Natural killer cell treated with Interleukin-12 subunit alpha and Interleukin-12 subunit beta and Interleukin-15 and Interleukin-18, amount 100 ng/mL, for 72 hours (primary cell): ENCODE results near the gene KLHL24. TPM values are rescaled to one million over a fixed set of nuclear protein-coding genes. Genes with fewer than 3 reads are reported as not detected.

Source experiments
- ATAC-seq, 2 donors: fragments of 150-1000 bp; cut with Tn5 transposase in 1 of 2; sonication (Bioruptor Pico), chemical (Tn5 transposase) in 1 of 2; 2 replicates each; pipeline ENCODE4 v1.10.0; 2021
- DNase-seq: peaks from one replicate; pipeline ENCODE4 v3.0.0; 2022; ENCODE audit warnings: low spot score
- H3K27ac Mint-ChIP-seq, 2 donors: 1 replicate in 1 of 2; 2 replicates in 1 of 2; pipeline ENCODE4 v1.8.0; 2022; ENCODE audit warnings: mixed read lengths in 2 of 2, mild to moderate bottlenecking in 1 of 2, moderate library complexity in 1 of 2
- H3K27me3 Mint-ChIP-seq, 2 donors: 1 replicate in 1 of 2; 2 replicates in 1 of 2; pipeline ENCODE4 v1.8.0; 2022; ENCODE audit warnings: mixed read lengths in 2 of 2
- H3K36me3 Mint-ChIP-seq: one replicate; pipeline ENCODE4 v1.8.0; 2022; ENCODE audit warnings: mixed read lengths
- H3K4me1 Mint-ChIP-seq, 2 donors: 1 replicate in 1 of 2; 2 replicates in 1 of 2; pipeline ENCODE4 v1.8.0; 2022; ENCODE audit warnings: low read depth in 2 of 2, mixed read lengths in 2 of 2, mild to moderate bottlenecking in 1 of 2
- H3K4me3 Mint-ChIP-seq: one replicate; pipeline ENCODE4 v1.8.0; 2022; ENCODE audit warnings: mixed read lengths
- H3K9me3 Mint-ChIP-seq: 2 replicates; pipeline ENCODE4 v1.8.0; 2022; ENCODE audit warnings: mixed read lengths
- total RNA-seq, 2 donors: library from RNA; stranded (reverse); gene quantifications; one replicate each; pipeline ENCODE4 v1.2.3, GENCODE V29; 2022

The KLHL24 gene
- total RNA-seq, 2 donors from 2014 or later, result 9.8 to 14.9 TPM

- no peaks in the 10 kb centered on the region for H3K4me1 Mint-ChIP-seq
- H3K9me3 Mint-ChIP-seq, result no peaks in the 10 kb centered on the region
- no peaks in the 10 kb centered on the region for H3K27me3 Mint-ChIP-seq
- H3K36me3 Mint-ChIP-seq, result peaks cover 27% of the 10 kb centered on the region
- H3K27ac Mint-ChIP-seq, result no peak overlapping the region
- no peak overlapping the region for H3K4me3 Mint-ChIP-seq
- ATAC-seq (no peak), DNase-seq (no peak)
Observed at GRCh38 chr3:183728204-183728603, 92.8 kb downstream of the KLHL24 start.

GRCh38 chr3:183730361-183730760 lies 94.9 kb downstream of the KLHL24 start:
- ATAC-seq (no peak), DNase-seq (no peak)
- Mint-ChIP-seq H3K4me3 (no peak overlapping the region), H3K36me3 (peaks cover 32% of the 10 kb centered on the region), H3K27ac (no peak overlapping the region), H3K4me1 (peaks cover 6 to 7% of the 10 kb centered on the region in 2 donors), H3K9me3 (no peaks in the 10 kb centered on the region), H3K27me3 (no peaks in the 10 kb centered on the region)

- no peak for DNase-seq
- no peak for ATAC-seq
- Mint-ChIP-seq H3K36me3 (peaks cover 27% of the 10 kb centered on the region), H3K4me1 (peaks cover 6 to 7% of the 10 kb centered on the region in 2 donors), H3K27me3 (no peaks in the 10 kb centered on the region), H3K9me3 (no peaks in the 10 kb centered on the region), H3K27ac (no peak overlapping the region), H3K4me3 (no peak overlapping the region)
Observed at GRCh38 chr3:183731611-183732010, 96.2 kb downstream of the KLHL24 start.

- Mint-ChIP-seq H3K27ac (no peak overlapping the region), H3K4me3 (no peak overlapping the region), H3K27me3 (no peaks in the 10 kb centered on the region), H3K36me3 (peaks cover 28% of the 10 kb centered on the region), H3K9me3 (no peaks in the 10 kb centered on the region), H3K4me1 (peaks cover 6 to 7% of the 10 kb centered on the region in 2 donors)
- no peak for ATAC-seq
- no peak for DNase-seq
Observed at GRCh38 chr3:183733553-183733952, 98.1 kb downstream of the KLHL24 start.

Other genes with a start within 250 kb of the KLHL24 start
- 1 to 10 TPM; 3.0 to 3.3 TPM for gene MCF2L2, start 207.0 kb upstream of the KLHL24 start, total RNA-seq
- 10 to 100 TPM; 16.9 to 19.3 TPM for gene KLHL6, start 79.9 kb upstream of the KLHL24 start, total RNA-seq
- gene YEATS2, start 62.2 kb downstream of the KLHL24 start, total RNA-seq, result 10 to 100 TPM; 51.1 to 66.1 TPM
- 1 to 10 TPM; 2.3 to 2.6 TPM for gene MAP6D1, start 190.0 kb downstream of the KLHL24 start, total RNA-seq
- 10 to 100 TPM; 79.3 to 98.7 TPM for gene PARL, start 249.3 kb downstream of the KLHL24 start, total RNA-seq